Activated CD8-positive, alpha-beta T cell treated with anti-CD3 and anti-CD28 coated beads for 36 hours (primary cell): ENCODE results near the gene PPP2R3B. TPM values are rescaled to one million over a fixed set of nuclear protein-coding genes. Genes with fewer than 3 reads are reported as not detected.

Experiments used
- ATAC-seq: fragments of 200-7000 bp; cut with Tn5 transposase; one replicate; pipeline ENCODE4 v1.10.0; 2021; ENCODE audit warnings: mild to moderate bottlenecking, moderate library complexity
- CTCF ChIA-PET: fragments of 350-600 bp; sonication (Branson Sonifier 250); formaldehyde crosslinking; loops from one replicate; lab custom pipeline; 2021; ENCODE audit warnings: antibody characterized with exemption; lab: Charles Lee
- POLR2A ChIA-PET: fragments of 350-600 bp; sonication (Branson Sonifier 250); formaldehyde crosslinking; loops from one replicate; lab custom pipeline; 2021; ENCODE audit warnings: antibody characterized with exemption; lab: Charles Lee
- DNase-seq: peaks from one replicate; pipeline ENCODE4 v3.0.0-alpha.2; 2020
- H3K27ac Mint-ChIP-seq: one replicate; pipeline ENCODE4 v1.8.0; 2021; ENCODE audit warnings: mild to moderate bottlenecking, mixed read lengths
- H3K27me3 Mint-ChIP-seq: one replicate; pipeline ENCODE4 v1.8.0; 2021; ENCODE audit warnings: mixed read lengths
- H3K36me3 Mint-ChIP-seq: one replicate; pipeline ENCODE4 v1.8.0; 2021; ENCODE audit warnings: low read depth, mixed read lengths
- H3K4me1 Mint-ChIP-seq: one replicate; pipeline ENCODE4 v1.8.0; 2021; ENCODE audit warnings: low read depth, mixed read lengths
- H3K4me3 Mint-ChIP-seq: one replicate; pipeline ENCODE4 v1.8.0; 2021; ENCODE audit warnings: mild to moderate bottlenecking, moderate library complexity, mixed read lengths
- H3K9me3 Mint-ChIP-seq: one replicate; pipeline ENCODE4 v1.8.0; 2021; ENCODE audit warnings: mixed read lengths
- intact Hi-C: fragments of 100-400 bp; cut with micrococcal nuclease; formaldehyde crosslinking; loops from one replicate; pipeline ENCODE4 v1.10.0; 2022
- total RNA-seq, 2 experiments: library from RNA; stranded (reverse); gene quantifications; one replicate each; pipeline ENCODE4 v1.2.3, GENCODE V29; 2021
- TF ChIP-seq, protein P1 (sequence below): fragments of 200-600 bp; IDR thresholded peaks from one replicate; pipeline ENCODE4 v1.8.0; 2022; ENCODE audit warnings: antibody characterized with exemption, mild to moderate bottlenecking

PPP2R3B gene
- total RNA-seq, 2 experiments from 2014 or later, result 44.9 to 45.7 TPM

- Mint-ChIP-seq H3K9me3 (peaks cover 14% of the 10 kb centered on the region), H3K36me3 (peaks cover 47% of the 10 kb centered on the region), H3K4me3 (no peak overlapping the region), H3K4me1 (no peaks in the 10 kb centered on the region), H3K27me3 (no peaks in the 10 kb centered on the region), H3K27ac (no peak overlapping the region)
- intact Hi-C loops, result no loop called here
- ChIA-PET CTCF (no interaction called here), POLR2A (no interaction called here)
- DNase-seq, result no peak
- TF ChIP-seq, protein P1, sequence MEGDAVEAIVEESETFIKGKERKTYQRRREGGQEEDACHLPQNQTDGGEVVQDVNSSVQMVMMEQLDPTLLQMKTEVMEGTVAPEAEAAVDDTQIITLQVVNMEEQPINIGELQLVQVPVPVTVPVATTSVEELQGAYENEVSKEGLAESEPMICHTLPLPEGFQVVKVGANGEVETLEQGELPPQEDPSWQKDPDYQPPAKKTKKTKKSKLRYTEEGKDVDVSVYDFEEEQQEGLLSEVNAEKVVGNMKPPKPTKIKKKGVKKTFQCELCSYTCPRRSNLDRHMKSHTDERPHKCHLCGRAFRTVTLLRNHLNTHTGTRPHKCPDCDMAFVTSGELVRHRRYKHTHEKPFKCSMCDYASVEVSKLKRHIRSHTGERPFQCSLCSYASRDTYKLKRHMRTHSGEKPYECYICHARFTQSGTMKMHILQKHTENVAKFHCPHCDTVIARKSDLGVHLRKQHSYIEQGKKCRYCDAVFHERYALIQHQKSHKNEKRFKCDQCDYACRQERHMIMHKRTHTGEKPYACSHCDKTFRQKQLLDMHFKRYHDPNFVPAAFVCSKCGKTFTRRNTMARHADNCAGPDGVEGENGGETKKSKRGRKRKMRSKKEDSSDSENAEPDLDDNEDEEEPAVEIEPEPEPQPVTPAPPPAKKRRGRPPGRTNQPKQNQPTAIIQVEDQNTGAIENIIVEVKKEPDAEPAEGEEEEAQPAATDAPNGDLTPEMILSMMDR, result no peak
- no peak for ATAC-seq
Observed at GRCh38 chrX:363621-364375, 22.9 kb downstream of the PPP2R3B start.

DNA sequence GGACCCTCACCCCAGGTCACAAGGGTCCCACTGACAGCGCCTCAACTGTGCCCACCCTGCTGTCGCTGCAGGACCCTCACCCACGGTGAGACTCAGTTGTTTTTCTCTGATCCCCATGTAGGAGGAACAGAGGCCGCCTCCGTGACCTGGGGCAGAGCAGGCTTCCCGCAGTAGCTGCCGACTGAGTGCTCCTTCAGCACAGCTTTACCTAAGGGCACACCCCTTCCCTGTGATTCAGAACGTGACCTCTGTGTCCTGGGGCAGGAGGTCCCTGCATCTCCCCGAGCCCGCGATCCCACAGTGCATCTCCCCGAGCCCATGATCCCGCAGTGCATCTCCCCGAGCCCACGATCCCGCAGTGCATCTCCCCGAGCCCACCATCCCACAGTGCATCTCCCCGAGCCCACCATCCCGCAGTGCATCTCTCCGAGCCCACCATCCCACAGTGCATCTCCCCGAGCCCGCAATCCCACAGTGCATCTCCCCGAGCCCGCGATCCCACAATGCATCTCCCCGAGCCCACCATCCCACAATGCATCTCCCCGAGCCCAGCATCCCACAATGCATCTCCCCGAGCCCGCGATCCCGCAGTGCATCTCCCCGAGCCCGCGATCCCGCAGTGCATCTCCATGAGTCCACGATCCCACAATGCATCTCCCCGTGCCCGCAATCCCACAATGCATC lies 23.6 kb downstream of the PPP2R3B start:
- intact Hi-C loops, result no loop called here
- H3K27me3 Mint-ChIP-seq, result no peaks in the 10 kb centered on the region
- TF ChIP-seq, protein P1, result no peak
- POLR2A ChIA-PET, result no interaction called here
- CTCF ChIA-PET, result no interaction called here
- peaks cover 2% of the 10 kb centered on the region for H3K4me1 Mint-ChIP-seq
- peaks cover 51% of the 10 kb centered on the region for H3K36me3 Mint-ChIP-seq
- H3K4me3 Mint-ChIP-seq, result no peak overlapping the region
- H3K9me3 Mint-ChIP-seq, result peaks cover 16% of the 10 kb centered on the region
- ATAC-seq (no peak), DNase-seq (no peak)
- H3K27ac Mint-ChIP-seq, result no peak overlapping the region

DNA sequence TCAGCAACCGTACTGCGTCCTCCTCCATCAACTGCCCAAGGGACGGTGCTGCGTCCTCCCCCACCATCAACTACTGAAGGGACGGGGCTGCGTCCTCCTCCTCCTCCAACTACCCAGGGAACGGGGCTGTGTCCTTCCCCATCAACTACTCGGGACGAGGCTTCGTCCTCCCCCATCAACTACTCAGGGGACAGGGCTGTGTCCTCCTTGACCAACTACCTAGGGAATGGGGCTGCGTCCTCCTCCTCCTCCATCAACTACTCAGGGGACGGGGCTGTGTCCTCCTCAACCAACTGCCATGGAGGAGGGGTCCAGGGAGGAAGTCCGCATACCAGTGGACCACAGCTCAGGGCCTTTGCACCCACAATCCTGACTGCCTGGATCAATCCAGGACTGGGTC lies 24.4 kb downstream of the PPP2R3B start:
- H3K9me3 Mint-ChIP-seq, result peaks cover 20% of the 10 kb centered on the region
- DNase-seq, result no peak
- H3K27me3 Mint-ChIP-seq, result no peaks in the 10 kb centered on the region
- ATAC-seq, result no peak
- peaks cover 9% of the 10 kb centered on the region for H3K4me1 Mint-ChIP-seq
- H3K4me3 Mint-ChIP-seq, result no peak overlapping the region
- intact Hi-C loops, result no loop called here
- ChIA-PET POLR2A (no interaction called here), CTCF (no interaction called here)
- TF ChIP-seq, protein P1, result no peak
- H3K36me3 Mint-ChIP-seq, result peaks cover 58% of the 10 kb centered on the region
- no peak overlapping the region for H3K27ac Mint-ChIP-seq

DNA sequence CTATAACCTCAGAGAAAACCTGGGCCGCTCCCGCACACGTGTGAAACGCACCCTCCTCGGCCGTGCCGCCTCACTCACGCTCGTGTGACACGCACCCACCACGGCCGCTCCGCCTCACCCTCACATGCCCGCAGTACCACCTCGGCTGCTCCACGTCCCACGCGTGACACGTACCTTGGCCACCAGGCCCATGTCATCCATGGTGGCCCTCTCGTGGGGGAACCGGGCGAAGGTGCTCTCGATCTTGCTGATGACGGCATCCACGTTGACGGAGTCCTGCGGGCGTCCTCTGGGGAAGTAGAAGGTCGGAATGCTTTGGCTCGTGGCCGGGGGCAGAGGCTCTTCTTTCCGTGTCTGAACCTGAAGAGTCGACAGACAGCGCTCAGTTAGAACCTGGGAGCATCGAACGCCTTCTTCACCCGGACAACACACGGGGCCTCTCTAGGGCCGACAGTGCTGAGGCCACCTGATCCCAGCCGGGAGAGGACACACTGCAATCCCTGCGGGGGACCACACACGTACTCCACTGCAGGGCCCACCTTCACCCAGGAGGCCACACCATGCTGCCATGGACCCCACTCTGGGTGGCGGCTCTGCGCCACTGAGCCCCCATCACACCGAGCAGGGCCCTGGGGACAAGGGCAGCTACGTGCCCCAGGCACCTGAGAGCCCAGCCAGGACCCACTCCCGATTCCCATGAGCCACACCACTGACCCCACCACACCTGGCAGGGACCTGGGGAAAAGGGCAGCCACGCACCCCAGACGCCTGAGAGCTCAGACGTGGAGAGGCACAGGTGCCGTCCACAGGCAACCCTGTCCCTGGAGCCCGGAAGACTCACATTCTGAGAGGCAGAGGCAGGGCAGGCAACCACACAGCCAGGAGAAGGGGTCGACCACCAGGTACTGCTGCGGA lies 25.2 kb downstream of the PPP2R3B start:
- no peak for DNase-seq
- Mint-ChIP-seq H3K27ac (no peak overlapping the region), H3K9me3 (peaks cover 20% of the 10 kb centered on the region), H3K27me3 (no peaks in the 10 kb centered on the region), H3K36me3 (peaks cover 67% of the 10 kb centered on the region), H3K4me1 (peaks cover 17% of the 10 kb centered on the region), H3K4me3 (no peak overlapping the region)
- POLR2A ChIA-PET, result no interaction called here
- intact Hi-C loops, result no loop called here
- CTCF ChIA-PET, result no interaction called here
- no peak for ATAC-seq
- TF ChIP-seq, protein P1, result no peak
